Activated CD4-positive, CD25-positive, alpha-beta regulatory T cell (primary cell): ENCODE results near the gene JARID2.

Source experiments
- DNase-seq, 4 experiments: peaks; one replicate each; lab custom pipeline; 2025; lab: John Stamatoyannopoulos, UW

Gene JARID2

GRCh38 chr6:15462717-15463525, 217.1 kb downstream of the JARID2 start:
- DNase-seq = no peak

- peak; percentile 9 to 40 (median 28) for DNase-seq
Measured at GRCh38 chr6:15464211-15464725, 218.4 kb downstream of the JARID2 start.

- no peak for DNase-seq
Measured at GRCh38 chr6:15465212-15465611, 219.3 kb downstream of the JARID2 start.

- no peak for DNase-seq
Measured at GRCh38 chr6:15470746-15471145, 224.9 kb downstream of the JARID2 start.

GRCh38 chr6:15472621-15473020, 226.8 kb downstream of the JARID2 start:
- DNase-seq = no peak

GRCh38 chr6:15473174-15473573, 227.3 kb downstream of the JARID2 start:
- DNase-seq = no peak

- DNase-seq = no peak
Measured at GRCh38 chr6:15473741-15474161, 227.9 kb downstream of the JARID2 start.

- no peak for DNase-seq
Measured at GRCh38 chr6:15474196-15474595, 228.3 kb downstream of the JARID2 start.

GRCh38 chr6:15475261-15475660, 229.4 kb downstream of the JARID2 start:
- no peak for DNase-seq

GRCh38 chr6:15475872-15476271, 230.0 kb downstream of the JARID2 start:
- DNase-seq = no peak

GRCh38 chr6:15476631-15477380, 230.9 kb downstream of the JARID2 start:
- no peak for DNase-seq

GRCh38 chr6:15477746-15478145, 231.9 kb downstream of the JARID2 start:
- DNase-seq = no peak

GRCh38 chr6:15479761-15480160, 233.9 kb downstream of the JARID2 start:
- DNase-seq = no peak

- DNase-seq = no peak
Measured at GRCh38 chr6:15480525-15480924, 234.7 kb downstream of the JARID2 start.

- no peak for DNase-seq
Measured at GRCh38 chr6:15481390-15482291, 235.8 kb downstream of the JARID2 start.

GRCh38 chr6:15483060-15483459, 237.2 kb downstream of the JARID2 start:
- DNase-seq = no peak

GRCh38 chr6:15484140-15484539, 238.3 kb downstream of the JARID2 start:
- DNase-seq = no peak

GRCh38 chr6:15484821-15485220, 239.0 kb downstream of the JARID2 start:
- no peak for DNase-seq

GRCh38 chr6:15485936-15486335, 240.1 kb downstream of the JARID2 start:
- DNase-seq = no peak

GRCh38 chr6:15487262-15487661, 241.4 kb downstream of the JARID2 start:
- no peak for DNase-seq

GRCh38 chr6:15489261-15489962, 243.5 kb downstream of the JARID2 start:
- no peak for DNase-seq
